Muscle layer of duodenum (tissue), 2 donors: Measurements from ENCODE around the gene TMEM31.

Experiments used
- H3K27ac ChIP-seq: one replicate; pipeline ENCODE4 v1.7.0; 2013; ENCODE audit warnings: mild to moderate bottlenecking, low read length
- H3K27me3 ChIP-seq: one replicate; pipeline ENCODE4 v1.7.0; 2013; ENCODE audit warnings: low read depth, mild to moderate bottlenecking, control low read depth, low read length
- H3K36me3 ChIP-seq, 2 donors: one replicate each; pipeline ENCODE4 v1.7.0; 2013; ENCODE audit warnings: low read length in 2 of 2, control low read depth in 1 of 2, mild to moderate bottlenecking in 1 of 2; ENCODE audit not compliant: insufficient read depth in 2 of 2, control insufficient read depth in 1 of 2
- H3K4me1 ChIP-seq, 2 donors: one replicate each; pipeline ENCODE4 v1.7.0; 2013; ENCODE audit warnings: low read length in 2 of 2, mild to moderate bottlenecking in 2 of 2, control low read depth in 1 of 2, moderate library complexity in 1 of 2; ENCODE audit not compliant: insufficient read depth in 2 of 2, control insufficient read depth in 1 of 2
- H3K4me3 ChIP-seq, 2 donors: one replicate each; pipeline ENCODE4 v1.7.0; 2013; ENCODE audit warnings: low read length in 2 of 2, low read depth in 1 of 2, mild to moderate bottlenecking in 1 of 2
- H3K9me3 ChIP-seq, 2 donors: one replicate each; pipeline ENCODE4 v1.7.0; 2013; ENCODE audit warnings: low read length in 2 of 2, control low read depth in 1 of 2, mild to moderate bottlenecking in 1 of 2; ENCODE audit not compliant: control insufficient read depth in 1 of 2
- donor health status: healthy.

The TMEM31 gene

GRCh38 chrX:103687073-103687695 lies 23.5 kb upstream of the TMEM31 start:
- peak overlapping the region; percentile 99 for H3K27ac ChIP-seq
- H3K4me1 ChIP-seq = peaks cover 0 to 11% of the 10 kb centered on the region in 2 donors
- no peaks in the 10 kb centered on the region for H3K27me3 ChIP-seq
- no peaks in the 10 kb centered on the region for H3K9me3 ChIP-seq
- peak overlapping the region; percentile 67 to 81 for H3K4me3 ChIP-seq
- peaks cover 9 to 10% of the 10 kb centered on the region in 2 donors for H3K36me3 ChIP-seq

- H3K4me1 ChIP-seq = peaks cover 0 to 11% of the 10 kb centered on the region in 2 donors
Measured at GRCh38 chrX:103687696-103688201, 23.0 kb upstream of the TMEM31 start.

GRCh38 chrX:103688946-103689345 lies 21.8 kb upstream of the TMEM31 start:
- Histone ChIP-seq H3K9me3 (no peaks in the 10 kb centered on the region), H3K27me3 (no peaks in the 10 kb centered on the region), H3K36me3 (peaks cover 7 to 9% of the 10 kb centered on the region in 2 donors), H3K4me3 (no peak overlapping the region), H3K27ac (no peak overlapping the region), H3K4me1 (peaks cover 0 to 11% of the 10 kb centered on the region in 2 donors)

More at GRCh38 chrX:103687696-103688201, 23.0 kb upstream of the TMEM31 start:
- Histone ChIP-seq H3K27me3 (no peaks in the 10 kb centered on the region), H3K9me3 (no peaks in the 10 kb centered on the region), H3K36me3 (peaks cover 7 to 9% of the 10 kb centered on the region in 2 donors), H3K4me3 (peak overlapping the region; percentile 67 to 81), H3K27ac (peak overlapping the region; percentile 99)

- H3K27me3 ChIP-seq = no peaks in the 10 kb centered on the region
- no peak overlapping the region for H3K4me3 ChIP-seq
- no peaks in the 10 kb centered on the region for H3K4me1 ChIP-seq
- no peak overlapping the region for H3K27ac ChIP-seq
- peaks cover 0 to 9% of the 10 kb centered on the region in 2 donors for H3K36me3 ChIP-seq
- no peaks in the 10 kb centered on the region for H3K9me3 ChIP-seq
Measured at GRCh38 chrX:103691059-103691458, 19.6 kb upstream of the TMEM31 start.

GRCh38 chrX:103697687-103698086 lies 13.0 kb upstream of the TMEM31 start:
- H3K9me3 ChIP-seq = no peaks in the 10 kb centered on the region

GRCh38 chrX:103699243-103699642 lies 11.5 kb upstream of the TMEM31 start:
- no peaks in the 10 kb centered on the region for H3K27me3 ChIP-seq
- H3K9me3 ChIP-seq = no peaks in the 10 kb centered on the region
- no peak overlapping the region for H3K27ac ChIP-seq

More at GRCh38 chrX:103697687-103698086, 13.0 kb upstream of the TMEM31 start:
- no peaks in the 10 kb centered on the region for H3K36me3 ChIP-seq
- no peaks in the 10 kb centered on the region for H3K4me1 ChIP-seq
- H3K27ac ChIP-seq = no peak overlapping the region
- H3K4me3 ChIP-seq = no peak overlapping the region
- no peaks in the 10 kb centered on the region for H3K27me3 ChIP-seq

GRCh38 chrX:103704863-103705262 lies 5.8 kb upstream of the TMEM31 start:
- H3K27me3 ChIP-seq = no peaks in the 10 kb centered on the region
- H3K9me3 ChIP-seq = no peaks in the 10 kb centered on the region
- no peak overlapping the region for H3K4me3 ChIP-seq
- H3K4me1 ChIP-seq = no peaks in the 10 kb centered on the region
- H3K27ac ChIP-seq = no peak overlapping the region
- no peaks in the 10 kb centered on the region for H3K36me3 ChIP-seq

More at GRCh38 chrX:103699243-103699642, 11.5 kb upstream of the TMEM31 start:
- no peaks in the 10 kb centered on the region for H3K36me3 ChIP-seq
- H3K4me3 ChIP-seq = no peak overlapping the region
- no peaks in the 10 kb centered on the region for H3K4me1 ChIP-seq

- Histone ChIP-seq H3K4me1 (no peaks in the 10 kb centered on the region), H3K27me3 (no peaks in the 10 kb centered on the region), H3K36me3 (no peaks in the 10 kb centered on the region), H3K4me3 (no peak overlapping the region), H3K27ac (peak overlapping the region; percentile 67), H3K9me3 (no peaks in the 10 kb centered on the region)
Measured at GRCh38 chrX:103716962-103717361, 6.3 kb downstream of the TMEM31 start.

- Histone ChIP-seq H3K4me1 (no peaks in the 10 kb centered on the region), H3K9me3 (no peaks in the 10 kb centered on the region), H3K27ac (no peak overlapping the region)
Measured at GRCh38 chrX:103718120-103718519, 7.4 kb downstream of the TMEM31 start.

GRCh38 chrX:103722505-103722904 lies 11.8 kb downstream of the TMEM31 start:
- Histone ChIP-seq H3K9me3 (no peaks in the 10 kb centered on the region), H3K27me3 (no peaks in the 10 kb centered on the region), H3K36me3 (no peaks in the 10 kb centered on the region), H3K4me1 (no peaks in the 10 kb centered on the region), H3K27ac (no peak overlapping the region), H3K4me3 (no peak overlapping the region)

More at GRCh38 chrX:103718120-103718519, 7.4 kb downstream of the TMEM31 start:
- H3K36me3 ChIP-seq = no peaks in the 10 kb centered on the region
- H3K27me3 ChIP-seq = no peaks in the 10 kb centered on the region
- H3K4me3 ChIP-seq = no peak overlapping the region

- H3K4me1 ChIP-seq = no peaks in the 10 kb centered on the region
- H3K9me3 ChIP-seq = no peaks in the 10 kb centered on the region
- no peaks in the 10 kb centered on the region for H3K27me3 ChIP-seq
- no peak overlapping the region for H3K4me3 ChIP-seq
- no peak overlapping the region for H3K27ac ChIP-seq
- no peaks in the 10 kb centered on the region for H3K36me3 ChIP-seq
Measured at GRCh38 chrX:103726477-103726876, 15.8 kb downstream of the TMEM31 start.

- no peaks in the 10 kb centered on the region for H3K4me1 ChIP-seq
- no peaks in the 10 kb centered on the region for H3K9me3 ChIP-seq
- no peak overlapping the region for H3K4me3 ChIP-seq
- no peak overlapping the region for H3K27ac ChIP-seq
- no peaks in the 10 kb centered on the region for H3K36me3 ChIP-seq
- no peaks in the 10 kb centered on the region for H3K27me3 ChIP-seq
Measured at GRCh38 chrX:103727115-103727514, 16.4 kb downstream of the TMEM31 start.
